Measurements from ENCODE around the gene ADGRL1.

Gene ADGRL1

GRCh38 chr19:14145381-14145780 lies 60.6 kb downstream of the ADGRL1 start:
- Histone ChIP-seq H3K4me3 (ENCODE audit: insufficient read depth, low read depth, low read length, poor library complexity, severe bottlenecking) (no peak overlapping the region), H3K9me3 (ENCODE audit: control insufficient read depth, low read length) (no peaks in the 10 kb centered on the region), H3K36me3 (ENCODE audit: control insufficient read depth, insufficient read depth, low read length) (no peaks in the 10 kb centered on the region), H3K27ac (ENCODE audit: insufficient read depth, low read length, poor library complexity, severe bottlenecking) (no peak overlapping the region), H3K27me3 (replicated peaks; ENCODE audit: control insufficient read depth, insufficient read depth, low read length, poor library complexity, severe bottlenecking) (no peaks in the 10 kb centered on the region), H3K4me1 (ENCODE audit: control insufficient read depth, insufficient read depth, low read length, poor library complexity, severe bottlenecking) (peaks cover 23% of the 10 kb centered on the region)
- no peak for DNase-seq

GRCh38 chr19:14142262-14143190 lies 63.4 kb downstream of the ADGRL1 start:
- Histone ChIP-seq H3K27ac (ENCODE audit: insufficient read depth, low read length, poor library complexity, severe bottlenecking) (no peak overlapping the region), H3K36me3 (ENCODE audit: control insufficient read depth, insufficient read depth, low read length) (no peaks in the 10 kb centered on the region), H3K4me3 (ENCODE audit: insufficient read depth, low read depth, low read length, poor library complexity, severe bottlenecking) (no peak overlapping the region), H3K27me3 (replicated peaks; ENCODE audit: control insufficient read depth, insufficient read depth, low read length, poor library complexity, severe bottlenecking) (no peaks in the 10 kb centered on the region), H3K4me1 (ENCODE audit: control insufficient read depth, insufficient read depth, low read length, poor library complexity, severe bottlenecking) (peaks cover 2% of the 10 kb centered on the region), H3K9me3 (ENCODE audit: control insufficient read depth, low read length) (no peaks in the 10 kb centered on the region)
- DNase-seq, result no peak

GRCh38 chr19:14141041-14141440 lies 64.9 kb downstream of the ADGRL1 start:
- H3K27ac ChIP-seq (ENCODE audit: insufficient read depth, low read length, poor library complexity, severe bottlenecking), result no peak overlapping the region
- no peak overlapping the region for H3K4me3 ChIP-seq (ENCODE audit: insufficient read depth, low read depth, low read length, poor library complexity, severe bottlenecking)
- no peaks in the 10 kb centered on the region for H3K27me3 ChIP-seq (replicated peaks; ENCODE audit: control insufficient read depth, insufficient read depth, low read length, poor library complexity, severe bottlenecking)
- H3K4me1 ChIP-seq (ENCODE audit: control insufficient read depth, insufficient read depth, low read length, poor library complexity, severe bottlenecking), result peaks cover 10% of the 10 kb centered on the region
- no peaks in the 10 kb centered on the region for H3K9me3 ChIP-seq (ENCODE audit: control insufficient read depth, low read length)
- H3K36me3 ChIP-seq (ENCODE audit: control insufficient read depth, insufficient read depth, low read length), result no peaks in the 10 kb centered on the region
- DNase-seq, result no peak

- H3K4me1 ChIP-seq (ENCODE audit: control insufficient read depth, insufficient read depth, low read length, poor library complexity, severe bottlenecking), result peaks cover 16% of the 10 kb centered on the region
- no peaks in the 10 kb centered on the region for H3K36me3 ChIP-seq (ENCODE audit: control insufficient read depth, insufficient read depth, low read length)
- no peak overlapping the region for H3K27ac ChIP-seq (ENCODE audit: insufficient read depth, low read length, poor library complexity, severe bottlenecking)
- no peaks in the 10 kb centered on the region for H3K27me3 ChIP-seq (replicated peaks; ENCODE audit: control insufficient read depth, insufficient read depth, low read length, poor library complexity, severe bottlenecking)
- H3K4me3 ChIP-seq (ENCODE audit: insufficient read depth, low read depth, low read length, poor library complexity, severe bottlenecking), result no peak overlapping the region
- no peak for DNase-seq
- H3K9me3 ChIP-seq (ENCODE audit: control insufficient read depth, low read length), result no peaks in the 10 kb centered on the region
Observed at GRCh38 chr19:14139944-14140343, 66.0 kb downstream of the ADGRL1 start.

- H3K36me3 ChIP-seq (ENCODE audit: control insufficient read depth, insufficient read depth, low read length), result no peaks in the 10 kb centered on the region
- no peak overlapping the region for H3K4me3 ChIP-seq (ENCODE audit: insufficient read depth, low read depth, low read length, poor library complexity, severe bottlenecking)
- no peaks in the 10 kb centered on the region for H3K27me3 ChIP-seq (replicated peaks; ENCODE audit: control insufficient read depth, insufficient read depth, low read length, poor library complexity, severe bottlenecking)
- H3K9me3 ChIP-seq (ENCODE audit: control insufficient read depth, low read length), result no peaks in the 10 kb centered on the region
- no peak for DNase-seq
- H3K27ac ChIP-seq (ENCODE audit: insufficient read depth, low read length, poor library complexity, severe bottlenecking), result no peak overlapping the region
- peaks cover 16% of the 10 kb centered on the region for H3K4me1 ChIP-seq (ENCODE audit: control insufficient read depth, insufficient read depth, low read length, poor library complexity, severe bottlenecking)
Observed at GRCh38 chr19:14138576-14139265, 67.2 kb downstream of the ADGRL1 start.

GRCh38 chr19:14136509-14137281 lies 69.3 kb downstream of the ADGRL1 start, which contains the start of gene ASF1B:
Gene ASF1B, minus strand, starts transcription at chr19:14136589. Its CDS starts 133 bp downstream, at chr19:14136456.
- H3K4me1 ChIP-seq (ENCODE audit: control insufficient read depth, insufficient read depth, low read length, poor library complexity, severe bottlenecking), result peaks cover 16% of the 10 kb centered on the region

GRCh38 chr19:14135985-14136508 lies 69.9 kb downstream of the ADGRL1 start:
- no peaks in the 10 kb centered on the region for H3K27me3 ChIP-seq (replicated peaks; ENCODE audit: control insufficient read depth, insufficient read depth, low read length, poor library complexity, severe bottlenecking)
- no peaks in the 10 kb centered on the region for H3K9me3 ChIP-seq (ENCODE audit: control insufficient read depth, low read length)
- H3K4me1 ChIP-seq (ENCODE audit: control insufficient read depth, insufficient read depth, low read length, poor library complexity, severe bottlenecking), result peaks cover 16% of the 10 kb centered on the region
- H3K36me3 ChIP-seq (ENCODE audit: control insufficient read depth, insufficient read depth, low read length), result no peaks in the 10 kb centered on the region
- DNase-seq, result no peak
- peak overlapping the region; percentile 83 for H3K4me3 ChIP-seq (ENCODE audit: insufficient read depth, low read depth, low read length, poor library complexity, severe bottlenecking)
- H3K27ac ChIP-seq (ENCODE audit: insufficient read depth, low read length, poor library complexity, severe bottlenecking), result peak overlapping the region; percentile 61

More at GRCh38 chr19:14136509-14137281, 69.3 kb downstream of the ADGRL1 start, which contains the start of gene ASF1B:
- DNase-seq, result peak; percentile 97 to 98 (median 97)
- Histone ChIP-seq H3K27ac (ENCODE audit: insufficient read depth, low read length, poor library complexity, severe bottlenecking) (peak within 1 kb of the TSS; percentile 96), H3K9me3 (ENCODE audit: control insufficient read depth, low read length) (no peaks in the 10 kb centered on the region), H3K27me3 (replicated peaks; ENCODE audit: control insufficient read depth, insufficient read depth, low read length, poor library complexity, severe bottlenecking) (no peaks in the 10 kb centered on the region), H3K36me3 (ENCODE audit: control insufficient read depth, insufficient read depth, low read length) (no peaks in the 10 kb centered on the region), H3K4me3 (ENCODE audit: insufficient read depth, low read depth, low read length, poor library complexity, severe bottlenecking) (peak within 1 kb of the TSS; percentile 83)

GRCh38 chr19:14135355-14135754 lies 70.6 kb downstream of the ADGRL1 start:
- Histone ChIP-seq H3K27ac (ENCODE audit: insufficient read depth, low read length, poor library complexity, severe bottlenecking) (no peak overlapping the region), H3K4me3 (ENCODE audit: insufficient read depth, low read depth, low read length, poor library complexity, severe bottlenecking) (no peak overlapping the region), H3K4me1 (ENCODE audit: control insufficient read depth, insufficient read depth, low read length, poor library complexity, severe bottlenecking) (peaks cover 16% of the 10 kb centered on the region), H3K27me3 (replicated peaks; ENCODE audit: control insufficient read depth, insufficient read depth, low read length, poor library complexity, severe bottlenecking) (no peaks in the 10 kb centered on the region), H3K9me3 (ENCODE audit: control insufficient read depth, low read length) (no peaks in the 10 kb centered on the region), H3K36me3 (ENCODE audit: control insufficient read depth, insufficient read depth, low read length) (no peaks in the 10 kb centered on the region)
- DNase-seq, result no peak

- H3K27me3 ChIP-seq (replicated peaks; ENCODE audit: control insufficient read depth, insufficient read depth, low read length, poor library complexity, severe bottlenecking), result no peaks in the 10 kb centered on the region
- no peak overlapping the region for H3K4me3 ChIP-seq (ENCODE audit: insufficient read depth, low read depth, low read length, poor library complexity, severe bottlenecking)
- no peak for DNase-seq
- H3K9me3 ChIP-seq (ENCODE audit: control insufficient read depth, low read length), result no peaks in the 10 kb centered on the region
- H3K36me3 ChIP-seq (ENCODE audit: control insufficient read depth, insufficient read depth, low read length), result no peaks in the 10 kb centered on the region
- no peaks in the 10 kb centered on the region for H3K4me1 ChIP-seq (ENCODE audit: control insufficient read depth, insufficient read depth, low read length, poor library complexity, severe bottlenecking)
- no peak overlapping the region for H3K27ac ChIP-seq (ENCODE audit: insufficient read depth, low read length, poor library complexity, severe bottlenecking)
Observed at GRCh38 chr19:14127929-14128509, 78.0 kb downstream of the ADGRL1 start.
